Endothelial cell of hepatic sinusoid (primary cell): ENCODE results near the gene EMX1.

Experiments used
- in situ Hi-C: cut with HindIII; loops from 2 replicates; pipeline ENCODE4 v1.10.0; 2017; ENCODE audit warnings: low sequenced_read_pairs

EMX1 gene

DNA sequence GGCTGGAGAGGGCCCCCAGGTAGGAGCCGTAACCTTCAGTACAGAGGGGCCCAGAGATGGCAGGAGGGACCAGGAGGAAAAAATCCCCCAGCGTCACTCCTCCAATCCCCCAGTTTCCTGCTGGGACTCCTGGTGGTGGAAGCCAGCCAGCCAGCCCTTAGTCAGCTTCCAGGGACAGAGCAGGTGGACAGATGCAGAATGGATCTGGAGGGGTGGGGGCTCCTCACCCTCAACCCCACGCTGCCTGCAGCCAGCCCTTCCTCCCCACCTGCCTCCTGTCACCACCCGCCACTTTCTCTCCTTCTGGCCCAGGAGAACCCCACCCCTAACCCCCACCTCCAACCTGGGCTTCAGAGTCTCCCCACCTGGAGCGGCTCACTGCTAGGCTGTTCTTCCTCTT lies 21.1 kb downstream of the EMX1 start:
- in situ Hi-C loops: no loop called here

DNA sequence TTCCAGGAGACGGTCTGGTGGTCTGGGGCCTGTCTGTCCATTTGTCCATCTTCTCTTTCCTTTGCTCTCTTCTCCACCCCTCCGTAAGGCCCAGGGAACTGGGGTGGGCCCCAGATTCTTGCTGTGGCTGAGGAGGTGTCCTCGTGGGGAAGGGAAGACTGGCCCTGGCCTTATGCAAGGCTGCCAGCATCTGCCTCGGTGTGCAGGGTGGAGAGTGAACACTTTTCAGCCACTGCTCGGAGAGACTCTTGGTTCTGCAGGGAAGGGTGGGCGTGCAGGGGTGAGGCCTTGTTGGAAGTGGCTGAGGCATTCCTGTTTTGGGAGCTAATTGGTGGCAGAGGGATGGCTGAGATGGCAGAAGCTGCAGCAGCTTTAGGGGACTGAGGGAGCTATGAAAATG lies 23.0 kb downstream of the EMX1 start:
- in situ Hi-C loops: no loop called here

DNA sequence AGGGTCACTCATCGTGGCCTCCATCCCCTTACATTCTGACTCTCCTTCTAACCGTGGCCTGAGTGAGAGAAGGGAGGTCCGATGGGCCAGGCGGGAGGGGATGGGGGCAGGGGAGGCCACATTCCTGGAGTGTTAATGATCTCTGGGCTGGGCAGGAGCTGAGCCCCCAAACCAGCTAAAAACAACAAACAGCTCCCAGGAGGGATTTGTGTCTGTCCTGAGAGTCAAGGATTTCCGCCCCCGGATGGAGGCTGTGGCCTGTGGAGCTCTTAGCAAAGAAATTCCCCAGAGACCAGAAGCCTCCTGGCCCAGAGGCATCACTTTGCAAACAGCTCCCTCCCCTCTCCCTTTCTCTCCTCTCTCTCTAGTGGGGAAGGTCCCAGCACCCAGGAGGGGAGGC lies 23.5 kb downstream of the EMX1 start:
- in situ Hi-C loops: no loop called here

DNA sequence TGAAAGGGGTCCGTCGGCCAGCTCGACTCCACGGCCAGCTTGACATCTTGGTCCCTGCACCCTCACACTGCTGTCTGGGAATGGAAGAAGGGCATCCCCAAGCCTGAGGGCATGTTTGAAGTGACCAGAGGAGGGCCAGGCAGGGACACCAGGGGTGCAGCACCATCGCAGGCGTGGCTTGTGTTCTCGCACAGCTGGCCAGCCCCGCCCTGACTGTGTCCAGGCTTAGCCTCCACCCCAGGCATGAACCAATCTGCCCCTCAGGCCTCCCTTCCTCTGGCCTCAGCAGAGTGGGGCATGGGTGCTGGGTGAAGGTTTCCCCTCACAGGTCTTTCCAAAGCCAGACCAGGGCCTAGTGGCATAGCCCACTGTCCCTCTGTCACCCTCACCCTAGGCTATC lies 25.0 kb downstream of the EMX1 start:
- in situ Hi-C loops: no loop called here

DNA sequence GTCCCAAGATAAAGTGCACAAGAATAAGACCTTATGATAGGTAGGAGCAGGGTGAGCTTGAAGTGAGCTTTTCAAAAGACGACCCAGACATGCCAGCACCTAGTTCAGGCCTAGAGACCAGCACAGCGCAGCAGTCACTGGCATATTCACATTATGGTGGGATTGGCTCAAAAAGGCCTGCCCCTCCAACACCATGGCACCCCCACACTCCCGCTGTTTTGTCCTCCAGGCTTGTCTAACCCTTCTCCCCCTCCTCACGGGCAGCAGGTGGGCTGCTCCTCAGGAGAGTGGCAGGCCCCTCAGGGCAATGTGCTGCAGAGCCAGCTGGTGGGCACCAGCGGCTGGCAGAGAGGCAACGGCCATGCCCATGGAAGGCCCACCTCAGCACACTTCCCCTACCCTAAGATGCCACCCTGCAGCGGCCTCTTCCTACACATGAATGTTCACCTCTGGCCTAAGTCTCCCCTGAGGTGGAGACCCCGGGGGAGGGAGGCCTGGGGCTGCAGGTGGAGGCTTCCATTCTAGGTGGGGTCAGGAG lies 25.6 kb downstream of the EMX1 start:
- in situ Hi-C loops: no loop called here

DNA sequence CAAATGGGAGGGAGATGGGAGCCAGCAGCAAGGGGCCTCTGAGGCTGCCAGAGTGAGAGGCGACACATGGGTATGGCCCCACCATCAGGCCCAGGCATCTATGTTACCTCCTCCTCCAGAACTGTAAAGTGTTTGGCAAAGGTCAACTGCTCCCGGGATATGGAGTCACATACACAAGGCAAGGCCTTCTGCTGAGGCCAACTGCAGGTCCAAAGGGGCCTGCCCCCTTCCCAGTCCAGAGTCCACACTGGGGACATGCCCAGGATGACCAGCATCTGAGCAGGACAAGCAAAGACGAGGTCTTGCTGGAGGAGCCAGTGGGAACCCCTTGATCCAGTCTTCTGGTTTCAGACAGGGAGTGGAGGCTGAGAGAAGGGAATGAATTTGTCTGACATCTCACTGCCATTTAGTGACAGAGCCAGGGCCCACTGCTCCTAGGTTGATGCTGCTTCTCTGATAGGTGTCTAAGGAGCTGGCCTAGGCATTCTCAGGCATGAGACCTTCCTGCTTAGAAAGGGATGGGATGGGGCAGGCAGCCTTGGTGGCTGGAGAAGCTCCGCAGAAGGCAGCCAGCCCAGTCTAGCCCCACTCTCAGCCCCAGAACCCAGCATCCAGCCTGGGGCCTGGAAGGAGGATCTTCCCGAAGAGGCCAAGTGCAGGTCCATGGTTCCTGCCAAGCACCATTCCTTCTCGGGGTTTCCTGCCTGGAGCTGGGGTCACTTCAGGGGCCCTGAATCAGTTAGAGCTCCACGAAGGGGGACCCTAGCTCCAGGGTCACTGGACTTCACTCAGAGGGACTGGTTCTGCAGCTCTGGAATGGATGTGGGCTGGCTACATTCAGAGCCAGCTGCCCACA lies 26.4 kb downstream of the EMX1 start:
- in situ Hi-C loops: no loop called here

DNA sequence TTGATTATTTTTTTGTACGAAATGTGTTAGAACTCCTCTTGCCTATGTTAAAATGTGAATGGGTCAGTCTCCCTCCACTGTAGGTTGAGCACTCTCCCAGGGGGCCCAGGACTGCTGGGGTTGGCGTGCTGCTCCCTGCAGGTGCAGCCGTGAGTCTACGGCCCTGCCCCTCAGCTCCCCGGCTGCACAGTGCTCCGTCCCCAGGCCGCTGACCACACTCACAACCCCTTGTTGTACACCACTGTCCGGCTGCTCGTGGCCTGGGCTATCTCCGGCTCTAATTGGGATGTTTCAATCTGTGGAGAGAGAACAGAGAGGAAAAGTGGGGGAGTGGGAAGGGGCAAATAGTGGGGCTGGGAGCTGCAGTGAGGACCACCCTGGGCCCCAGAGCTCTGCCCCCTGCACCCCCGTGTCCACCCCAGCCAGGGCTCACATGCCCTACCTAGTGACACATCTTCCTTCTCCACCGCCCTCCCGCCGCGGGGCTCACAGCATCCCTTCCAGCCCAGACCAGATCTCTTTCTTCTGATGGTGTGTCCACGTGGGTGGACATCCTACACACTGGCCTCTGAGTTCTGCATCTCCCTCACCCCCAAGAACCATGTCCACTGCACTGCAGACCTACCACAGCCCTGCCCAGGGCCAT lies 27.6 kb downstream of the EMX1 start:
- in situ Hi-C loops: no loop called here

DNA sequence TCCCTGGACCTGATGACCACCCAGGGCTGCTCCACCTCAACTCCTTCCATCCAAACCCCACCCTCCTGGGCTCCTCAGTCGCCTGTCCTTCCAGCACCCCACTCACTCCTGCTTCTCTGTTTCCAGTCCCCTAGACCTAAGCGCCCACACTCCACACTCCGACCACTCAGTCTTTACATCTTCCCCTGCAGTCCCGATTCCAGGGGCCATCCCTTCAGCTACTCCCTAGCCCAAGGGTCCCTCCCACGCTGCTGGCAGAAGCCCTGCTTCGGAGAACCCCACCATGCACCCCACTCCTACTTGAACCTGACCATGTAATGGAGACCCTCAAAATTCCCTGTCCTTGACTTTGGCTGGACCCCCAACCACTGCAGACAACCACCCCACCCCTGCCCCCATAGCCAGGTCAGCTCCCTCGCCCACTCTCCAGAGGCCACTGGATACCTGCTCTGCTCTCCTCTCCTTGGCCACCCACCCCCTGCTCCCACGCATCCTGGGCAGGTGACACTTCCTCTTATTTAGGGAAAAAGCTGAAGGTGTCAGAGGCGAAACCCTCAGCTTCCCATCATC lies 28.2 kb downstream of the EMX1 start:
- in situ Hi-C loops: no loop called here

DNA sequence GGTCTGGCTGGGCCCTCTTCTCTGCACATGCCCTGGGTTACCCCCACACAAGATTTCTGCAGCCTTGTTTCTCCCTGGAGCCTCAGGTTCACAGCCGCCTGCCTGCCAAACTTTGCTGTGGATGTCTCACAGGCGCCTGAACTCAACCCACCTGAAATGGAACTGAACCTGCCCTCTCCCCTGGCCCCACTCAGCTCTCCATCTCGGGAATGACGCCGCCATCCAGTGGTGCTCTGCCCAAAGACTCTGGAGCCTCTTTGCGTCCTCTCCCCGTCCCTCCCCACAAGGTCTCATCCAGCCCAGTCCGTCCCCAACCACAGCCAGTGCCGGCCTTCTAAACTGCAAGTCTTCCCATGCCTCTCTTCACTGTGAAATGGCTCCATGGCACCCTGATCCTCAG lies 29.1 kb downstream of the EMX1 start:
- in situ Hi-C loops: no loop called here

DNA sequence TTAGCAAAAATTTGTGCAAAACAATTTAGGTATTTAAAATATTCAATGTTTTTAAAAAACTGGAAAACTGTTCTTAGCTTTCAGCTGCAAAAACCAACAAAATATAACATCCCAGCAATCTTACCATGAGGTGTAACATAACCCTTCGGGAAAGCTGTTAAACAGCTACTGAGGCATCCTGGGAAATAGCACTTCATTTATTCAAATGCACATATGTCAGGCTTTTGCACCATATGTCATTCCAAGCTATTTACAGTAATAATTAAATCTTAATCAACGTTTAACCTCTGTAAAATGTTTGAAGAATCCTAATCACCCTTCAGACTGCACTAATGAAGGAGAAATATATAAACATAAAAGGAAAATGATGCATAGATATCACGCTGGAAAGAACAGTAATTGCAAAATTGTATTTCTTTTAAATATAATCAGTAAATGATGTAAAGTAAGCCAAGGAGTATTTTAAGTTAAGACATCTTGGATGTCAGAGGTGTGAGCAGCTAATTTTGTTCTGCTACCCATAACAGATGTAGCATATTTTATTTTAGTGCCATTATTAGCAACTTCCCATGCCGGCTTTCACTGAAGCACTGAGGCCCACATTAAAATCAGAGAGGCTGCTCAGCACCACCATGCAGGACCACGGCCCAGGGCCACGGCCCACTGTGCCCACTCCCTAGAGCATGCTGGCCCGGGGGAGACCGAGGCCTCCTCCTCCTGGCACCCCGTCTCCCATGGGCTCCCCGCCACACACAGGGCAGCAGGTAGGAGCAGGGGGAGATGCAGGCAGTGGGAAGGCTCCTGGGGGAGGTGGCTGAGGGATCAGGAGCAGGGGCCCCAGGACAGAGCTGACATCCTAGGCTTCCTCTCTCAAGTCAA lies 30.9 kb downstream of the EMX1 start:
- in situ Hi-C loops: no loop called here

DNA sequence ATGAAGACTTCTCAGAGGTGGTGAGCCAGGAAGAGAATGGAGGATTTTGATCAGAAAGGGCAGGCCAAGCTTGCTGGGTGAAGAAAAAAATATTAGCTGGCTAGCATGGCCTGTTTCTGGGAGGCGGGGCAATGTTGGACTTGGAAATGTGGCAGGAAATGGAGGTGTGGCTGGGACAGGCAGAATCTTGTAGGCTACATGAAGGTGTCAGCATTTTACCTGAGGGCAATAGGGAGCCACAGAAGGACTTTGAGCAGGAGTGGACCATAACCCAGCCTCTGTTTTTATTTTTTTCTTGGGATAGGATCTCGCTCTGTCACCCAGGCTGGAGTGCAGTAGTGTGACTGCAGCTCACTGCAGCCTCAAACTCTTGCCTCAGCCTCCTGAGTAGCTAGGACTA lies 31.7 kb downstream of the EMX1 start:
- in situ Hi-C loops: no loop called here

DNA sequence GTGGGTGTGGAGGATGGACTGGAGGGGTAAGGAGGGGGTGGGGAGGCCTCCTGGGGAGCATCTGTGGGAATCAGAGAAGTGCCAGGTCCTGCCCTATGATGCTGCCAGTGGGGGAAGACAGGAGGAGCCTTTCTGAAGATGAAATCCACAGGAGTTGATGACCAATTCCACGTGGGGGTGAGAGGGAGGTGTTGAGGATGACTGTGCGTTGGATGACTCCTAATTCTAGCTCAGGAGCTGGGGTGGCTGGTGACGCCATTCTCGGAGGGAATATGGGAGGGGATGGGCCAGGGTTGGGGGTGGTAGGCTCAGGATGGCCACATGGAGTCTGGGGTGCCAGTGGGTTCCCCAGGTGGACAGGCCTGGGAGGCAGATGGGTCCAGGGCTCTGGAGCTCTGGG lies 32.3 kb downstream of the EMX1 start:
- in situ Hi-C loops: no loop called here

DNA sequence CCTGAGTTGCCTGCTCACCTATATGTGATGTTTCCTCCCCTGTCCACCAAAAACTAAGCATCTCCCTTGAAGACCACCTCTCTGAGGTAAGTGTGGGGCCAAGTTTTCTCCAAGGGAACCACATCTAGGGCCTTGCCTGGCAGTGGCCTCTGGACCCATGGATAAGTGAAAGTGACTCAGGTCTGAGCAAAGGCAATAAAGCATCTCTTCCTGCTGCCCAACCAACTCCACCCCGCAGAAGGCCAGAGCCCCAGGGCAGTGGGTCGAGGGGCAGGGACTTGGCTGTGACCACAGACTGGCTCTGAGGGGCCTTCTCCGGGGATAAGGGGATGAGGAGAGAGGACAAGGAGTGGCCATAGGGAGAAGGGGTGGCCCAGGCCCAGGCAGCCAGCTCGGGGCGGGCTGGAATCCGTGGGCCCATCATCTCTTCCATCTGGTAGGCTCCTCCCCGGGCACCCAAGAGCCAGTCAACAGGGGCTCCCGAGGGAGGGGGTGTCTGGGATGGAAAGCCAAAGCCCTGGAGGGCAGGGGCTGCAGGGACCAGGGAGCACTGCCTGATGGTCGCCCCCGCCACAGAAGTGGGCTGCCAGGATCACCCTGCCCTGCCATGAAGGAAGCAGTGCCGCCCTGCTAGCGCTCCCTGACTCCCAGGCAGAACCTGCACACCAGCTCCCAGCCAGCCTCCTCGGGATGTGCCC lies 33.4 kb downstream of the EMX1 start:
- in situ Hi-C loops: no loop called here

DNA sequence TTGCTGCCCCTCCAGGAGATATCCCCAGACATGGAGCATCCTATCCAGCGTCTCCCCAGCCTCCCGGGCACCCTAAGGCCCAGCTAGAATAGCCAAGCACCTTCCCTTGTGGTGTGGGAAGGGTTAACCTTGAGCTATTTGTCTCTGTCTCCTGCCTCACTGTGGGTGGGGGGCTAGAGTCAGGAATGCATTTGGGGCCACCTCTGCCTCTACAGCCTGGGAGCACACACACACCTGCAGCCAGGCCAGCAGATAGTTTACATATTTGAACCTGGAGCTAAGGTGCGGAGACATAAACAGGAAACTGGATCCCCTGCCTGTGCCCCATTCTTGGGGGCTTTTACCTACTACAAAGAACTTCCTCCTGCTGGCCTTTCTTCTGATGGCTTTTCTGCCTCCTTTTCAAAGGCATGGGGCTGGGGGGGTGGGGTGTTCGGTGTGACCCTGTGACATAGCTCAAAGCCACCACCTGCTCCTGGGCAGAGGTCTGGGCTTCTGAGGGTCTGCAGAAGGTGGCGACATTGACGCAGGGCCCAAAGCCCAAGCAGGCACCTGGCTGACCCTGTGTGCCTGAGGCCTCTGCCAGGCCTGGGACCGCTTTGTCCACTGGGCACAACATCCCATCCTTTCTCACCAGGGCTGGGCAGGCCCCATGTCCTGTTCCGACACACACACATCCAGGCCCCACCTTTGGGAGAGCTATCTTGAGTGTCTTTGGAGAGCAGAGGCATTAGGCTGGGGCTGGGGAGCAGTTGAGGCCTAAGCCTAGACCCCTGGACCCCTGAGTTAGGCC lies 34.2 kb downstream of the EMX1 start:
- in situ Hi-C loops: no loop called here

DNA sequence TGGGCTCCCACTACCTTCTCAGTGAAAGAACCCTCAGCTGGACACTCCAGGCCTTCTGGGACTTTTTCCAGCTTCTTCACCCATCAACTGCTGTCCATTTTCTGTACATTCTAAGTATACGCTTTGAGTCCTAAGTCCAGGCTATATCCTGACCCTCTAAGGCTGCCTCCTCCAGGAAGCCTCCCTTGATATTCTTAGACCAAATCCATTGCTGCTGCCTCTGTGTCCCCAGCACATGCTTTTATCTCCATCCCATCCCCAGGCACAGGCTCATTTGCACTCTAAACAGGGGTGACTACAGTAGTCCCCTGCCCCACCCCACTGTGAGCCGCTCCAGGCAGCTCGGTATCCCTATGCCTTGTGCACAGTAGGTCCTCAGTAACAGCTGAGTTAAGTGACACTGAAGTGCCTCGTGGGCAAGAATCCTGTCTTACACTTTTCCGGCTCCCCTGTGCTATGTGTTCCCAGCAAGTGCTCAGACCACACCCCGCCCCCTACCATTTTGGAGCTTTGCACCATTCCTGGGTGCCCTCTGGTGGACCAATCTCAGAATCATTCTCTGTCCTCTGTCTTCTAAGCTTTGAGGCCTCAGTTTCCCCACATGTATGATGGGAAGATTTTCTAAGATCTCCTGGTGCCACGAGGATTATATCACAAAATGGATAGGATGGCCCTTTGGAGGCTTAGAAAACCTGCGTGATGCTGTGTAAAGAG lies 34.9 kb downstream of the EMX1 start:
- in situ Hi-C loops: no loop called here

DNA sequence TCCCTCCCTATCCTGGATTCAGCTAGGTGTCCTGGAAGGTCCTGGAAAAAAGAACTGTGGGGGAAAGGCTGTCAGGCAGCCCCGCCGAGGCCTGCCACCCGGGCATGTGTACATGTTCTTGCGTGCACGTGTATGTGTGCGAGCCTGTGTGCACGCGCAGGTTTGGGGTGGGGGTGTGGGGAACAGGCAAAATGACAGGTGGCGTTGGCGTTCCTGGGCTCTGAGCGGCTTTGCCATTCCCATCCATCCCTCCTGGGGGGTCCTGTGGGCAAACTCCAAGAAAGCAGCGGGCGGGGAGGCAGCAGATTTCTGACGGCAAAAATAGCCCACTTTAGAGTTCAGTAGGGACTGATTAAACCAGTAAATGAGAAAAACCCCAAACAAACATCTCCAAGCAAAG lies 35.6 kb downstream of the EMX1 start:
- in situ Hi-C loops: no loop called here

DNA sequence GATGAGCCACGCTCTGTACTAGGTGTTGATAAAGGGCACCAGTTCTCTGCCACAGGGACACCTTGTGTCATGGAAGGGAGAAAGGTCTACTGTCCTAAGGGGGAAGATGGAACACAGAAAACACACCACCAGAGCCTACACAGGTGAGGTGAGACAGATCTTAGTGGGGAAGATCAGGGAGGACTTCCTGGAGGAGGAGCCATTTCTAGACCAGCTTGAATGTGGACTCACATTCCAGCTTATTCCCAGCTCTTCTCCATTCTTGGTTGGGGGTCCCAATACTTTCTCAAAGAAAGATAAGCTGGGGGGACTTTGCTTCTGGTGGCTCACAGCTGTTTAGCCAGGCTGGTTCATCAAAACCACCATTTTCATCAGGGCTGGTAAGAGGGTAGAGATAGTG lies 36.2 kb downstream of the EMX1 start:
- in situ Hi-C loops: no loop called here

DNA sequence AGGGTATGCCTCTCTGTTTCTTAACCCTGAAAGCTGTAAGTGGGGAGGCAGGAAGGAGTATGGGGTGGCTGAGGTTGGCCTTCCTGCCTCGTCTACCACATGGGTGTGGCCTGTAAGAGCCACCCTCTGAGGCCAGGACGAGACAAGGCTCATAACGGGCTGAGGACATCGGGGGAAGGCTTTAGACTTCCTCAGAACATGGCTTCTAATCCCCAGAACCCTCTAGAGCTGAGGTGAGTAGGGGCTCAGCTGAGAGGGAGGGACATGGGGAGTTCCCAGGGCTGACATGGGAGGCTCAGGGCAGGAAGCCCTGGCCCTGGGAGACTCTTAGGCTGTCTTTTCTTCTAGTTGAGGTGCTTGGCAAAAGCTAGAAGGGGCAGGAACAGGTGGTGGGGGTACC lies 36.7 kb downstream of the EMX1 start:
- in situ Hi-C loops: no loop called here
